IMR-90 (cell line): ENCODE measurements around the gene ABCA4. TPM values are rescaled to one million over a fixed set of nuclear protein-coding genes. Genes with fewer than 3 reads are reported as not detected.
A peak's percentile ranks its signal among the peaks of the same experiment; 100 is the strongest.

Source experiments
- ATAC-seq: fragments of 200-7000 bp; cut with Tn5 transposase; 2 replicates; pipeline ENCODE4 v1.9.1; 2020; ENCODE audit warnings: low read depth, mild to moderate bottlenecking, moderate library complexity
- BruUV-seq: library from RNA; stranded (reverse); fragments of 400-500 nt; replicated peaks from 2 replicates; lab custom pipeline; 2021; lab: Mats Ljungman, UMichigan
- CTCF ChIA-PET: fragments of 300-600 bp; formaldehyde crosslinking; extraction: SDS; loops from one replicate; lab custom pipeline; 2021; ENCODE audit warnings: antibody characterized with exemption; lab: Yijun Ruan, JAX
- POLR2A ChIA-PET: fragments of 300-600 bp; sonication (Branson Sonifier 250); formaldehyde crosslinking; loops from one replicate; lab custom pipeline; 2022; ENCODE audit warnings: antibody characterized with exemption; ENCODE audit not compliant: unreplicated experiment; lab: Charles Lee
- DNase-seq: peaks from one replicate; pipeline ENCODE4 v3.0.0; 2013
- H2AFZ ChIP-seq: replicated peaks from 2 replicates; pipeline ENCODE3; 2013; ENCODE audit warnings: low read length, mild to moderate bottlenecking; ENCODE audit not compliant: poor library complexity
- H2AK5ac ChIP-seq: 2 replicates; pipeline ENCODE4 v1.6.1; 2013; ENCODE audit warnings: low read depth, low read length, inconsistent platforms
- H2AK9ac ChIP-seq: replicated peaks from 2 replicates; pipeline ENCODE3; 2013; ENCODE audit warnings: mild to moderate bottlenecking, low read depth, low read length, moderate library complexity; ENCODE audit not compliant: poor library complexity
- H2BK120ac ChIP-seq: 2 replicates; pipeline ENCODE4 v1.6.1; 2013; ENCODE audit warnings: low read depth, low read length, inconsistent platforms
- H2BK15ac ChIP-seq: 3 replicates; pipeline ENCODE4 v1.6.1; 2013; ENCODE audit warnings: low read depth, low read length, inconsistent platforms
- H2BK20ac ChIP-seq: 2 replicates; pipeline ENCODE4 v1.6.1; 2013; ENCODE audit warnings: low read depth, mild to moderate bottlenecking, inconsistent platforms, low read length, moderate library complexity
- H2BK5ac ChIP-seq: 2 replicates; pipeline ENCODE4 v1.6.1; 2013; ENCODE audit warnings: mild to moderate bottlenecking, low read depth, low read length, inconsistent platforms; ENCODE audit not compliant: poor library complexity, severe bottlenecking
- H3K14ac ChIP-seq: replicated peaks from 2 replicates; pipeline ENCODE4 v1.6.1; 2013; ENCODE audit warnings: low read depth, low read length, inconsistent platforms
- H3K18ac ChIP-seq: 2 replicates; pipeline ENCODE4 v1.6.1; 2013; ENCODE audit warnings: low read depth, low read length, control low read depth
- H3K23ac ChIP-seq: 2 replicates; pipeline ENCODE4 v1.6.1; 2013; ENCODE audit warnings: low read depth, low read length, inconsistent platforms
- H3K27ac ChIP-seq: 2 replicates; pipeline ENCODE4 v1.5.1; 2013; ENCODE audit warnings: mild to moderate bottlenecking, control low read depth, low read length; ENCODE audit not compliant: insufficient read depth
- H3K27me3 ChIP-seq: 2 replicates; pipeline ENCODE4 v1.6.1; 2013; ENCODE audit warnings: low read length; ENCODE audit not compliant: control insufficient read depth, insufficient read depth
- H3K36me3 ChIP-seq: 2 replicates; pipeline ENCODE4 v1.6.1; 2013; ENCODE audit warnings: low read length, mixed read lengths; ENCODE audit not compliant: control insufficient read depth, insufficient read depth
- H3K4ac ChIP-seq: 2 replicates; pipeline ENCODE4 v1.6.1; 2013; ENCODE audit warnings: low read depth, low read length, inconsistent platforms
- H3K4me1 ChIP-seq: 2 replicates; pipeline ENCODE4 v1.6.1; 2013; ENCODE audit warnings: low read length, mixed read lengths; ENCODE audit not compliant: control insufficient read depth, insufficient read depth
- H3K4me2 ChIP-seq: 2 replicates; pipeline ENCODE4 v1.6.1; 2013; ENCODE audit warnings: low read depth, mild to moderate bottlenecking, control low read depth, low read length, moderate library complexity
- H3K4me3 ChIP-seq: 2 replicates; pipeline ENCODE4 v1.5.1; 2013; ENCODE audit warnings: low read depth, mild to moderate bottlenecking, control low read depth, low read length, moderate library complexity; ENCODE audit not compliant: insufficient read depth
- H3K56ac ChIP-seq: 2 replicates; pipeline ENCODE4 v1.6.1; 2013; ENCODE audit warnings: low read length, inconsistent platforms; ENCODE audit not compliant: insufficient read depth; ENCODE audit errors: extremely low read depth
- H3K79me1 ChIP-seq, 2 experiments: 2 replicates each; pipeline ENCODE4 v1.6.1; 2013; ENCODE audit warnings: low read length in 2 of 2, inconsistent platforms in 1 of 2, low read depth in 1 of 2
- H3K9ac ChIP-seq: 2 replicates; pipeline ENCODE4 v1.6.1; 2013; ENCODE audit warnings: low read depth, low read length, control low read depth
- H3K9me1 ChIP-seq: 2 replicates; pipeline ENCODE4 v1.6.1; 2013; ENCODE audit warnings: low read length, inconsistent platforms; ENCODE audit not compliant: insufficient read depth
- H3K9me3 ChIP-seq: 2 replicates; pipeline ENCODE4 v1.6.1; 2013; ENCODE audit warnings: low read length; ENCODE audit not compliant: control insufficient read depth, insufficient read depth
- H4K20me1 ChIP-seq: 2 replicates; pipeline ENCODE4 v1.6.1; 2013; ENCODE audit warnings: low read length, inconsistent platforms; ENCODE audit not compliant: insufficient read depth
- H4K5ac ChIP-seq: 2 replicates; pipeline ENCODE4 v1.6.1; 2013; ENCODE audit warnings: mild to moderate bottlenecking, low read depth, low read length, control low read depth
- H4K8ac ChIP-seq, 2 experiments: 2 replicates each; pipeline ENCODE4 v1.6.1; 2013; ENCODE audit warnings: low read depth in 2 of 2, low read length in 2 of 2, control low read depth in 1 of 2, inconsistent platforms in 1 of 2
- H4K91ac ChIP-seq: 2 replicates; pipeline ENCODE4 v1.6.1; 2013; ENCODE audit warnings: low read depth, low read length, inconsistent platforms; ENCODE audit not compliant: insufficient read depth
- BHLHE40 ChIP-seq: fragments of 150-350 bp; IDR thresholded peaks from 2 replicates; pipeline ENCODE4 v1.6.1; 2016; ENCODE audit warnings: mild to moderate bottlenecking, low read depth, low read length
- CEBPB ChIP-seq: IDR thresholded peaks from 2 replicates; pipeline ENCODE4 v1.6.1; 2012; ENCODE audit warnings: low read depth, low read length, improper control_type of control experiment
- CHD1 ChIP-seq: IDR thresholded peaks from 2 replicates; pipeline ENCODE4 v1.6.1; 2012; ENCODE audit warnings: low read depth, low read length, improper control_type of control experiment
- CTCF ChIP-seq: conservative IDR thresholded peaks from 2 replicates; pipeline ENCODE4 v1.5.1; 2012; ENCODE audit warnings: mild to moderate bottlenecking, low read depth, low read length, improper control_type of control experiment
- ELK1 ChIP-seq: fragments of 150-350 bp; IDR thresholded peaks from 2 replicates; pipeline ENCODE4 v1.6.1; 2016; ENCODE audit warnings: low read depth, mild to moderate bottlenecking, low read length, moderate library complexity, borderline replicate concordance
- FOS ChIP-seq: fragments of 150-350 bp; IDR thresholded peaks from 2 replicates; pipeline ENCODE4 v1.6.1; 2016; ENCODE audit warnings: low read depth, low read length
- MAFK ChIP-seq: IDR thresholded peaks from 2 replicates; pipeline ENCODE4 v1.6.1; 2012; ENCODE audit warnings: low read depth, low read length, improper control_type of control experiment
- MAZ ChIP-seq: IDR thresholded peaks from 2 replicates; pipeline ENCODE4 v1.6.1; 2012; ENCODE audit warnings: low read depth, mild to moderate bottlenecking, low read length, improper control_type of control experiment, moderate library complexity, borderline replicate concordance
- MXI1 ChIP-seq: IDR thresholded peaks from 2 replicates; pipeline ENCODE4 v1.6.1; 2012; ENCODE audit warnings: low read depth, mild to moderate bottlenecking, low read length, moderate library complexity, borderline replicate concordance
- NFE2L2 ChIP-seq: fragments of 150-350 bp; IDR thresholded peaks from 2 replicates; pipeline ENCODE4 v1.6.1; 2016; ENCODE audit warnings: low read depth, mild to moderate bottlenecking, low read length
- POLR2A ChIP-seq: IDR thresholded peaks from 2 replicates; pipeline ENCODE4 v1.6.1; 2012; ENCODE audit warnings: mild to moderate bottlenecking, low read depth, low read length
- RAD21 ChIP-seq: IDR thresholded peaks from 2 replicates; pipeline ENCODE4 v1.6.1; 2012; ENCODE audit warnings: low read length, improper control_type of control experiment
- RCOR1 ChIP-seq: IDR thresholded peaks from 2 replicates; pipeline ENCODE4 v1.6.1; 2012; ENCODE audit warnings: mild to moderate bottlenecking, low read length, improper control_type of control experiment; ENCODE audit not compliant: insufficient replicate concordance
- RFX5 ChIP-seq: IDR thresholded peaks from 2 replicates; pipeline ENCODE4 v1.8.0; 2012; ENCODE audit warnings: low read depth, mild to moderate bottlenecking, low read length, moderate library complexity
- SMC3 ChIP-seq: fragments of 150-350 bp; IDR thresholded peaks from 2 replicates; pipeline ENCODE4 v1.6.1; 2016; ENCODE audit warnings: low read depth, mild to moderate bottlenecking, antibody characterized with exemption, low read length, moderate library complexity
- USF2 ChIP-seq: fragments of 150-350 bp; IDR thresholded peaks from 2 replicates; pipeline ENCODE4 v1.6.1; 2017; ENCODE audit warnings: mild to moderate bottlenecking, antibody characterized with exemption, low read length, low read depth
- WGBS, 2 experiments: methylation state at CpG; one replicate each; pipeline versions ENCODE4 v1.1.5 to v1.1.7; 2013; ENCODE audit warnings: missing lambda C conversion rate in 2 of 2; ENCODE audit not compliant: insufficient read length in 1 of 2; ENCODE audit errors: extremely low coverage in 2 of 2; 5-methylcytosine and 5-hydroxymethylcytosine counted together
- dilution Hi-C: fragments of 300-500 bp; cut with HindIII; formaldehyde crosslinking; loops from one replicate; pipeline ENCODE4 v1.14.3; 2018; ENCODE audit warnings: low sequenced_read_pairs; ENCODE audit not compliant: unreplicated experiment
- in situ Hi-C: fragments of 300-500 bp; cut with MboI; formaldehyde crosslinking; loops from 3 replicates; pipeline ENCODE4 v1.14.3; 2019; ENCODE audit warnings: low sequenced_read_pairs, inconsistent platforms, mixed read lengths
- intact Hi-C: fragments of 100-400 bp; cut with micrococcal nuclease; formaldehyde crosslinking; loops from 2 replicates; pipeline ENCODE4 v1.10.0; 2022
- polyA plus RNA-seq, 3 experiments: library from polyadenylated mRNA; depleted of rRNA; stranded (reverse); fragments of >200 nt; gene quantifications; 2 replicates each; pipeline ENCODE4 v1.2.3, GENCODE V29; 2012; ENCODE audit warnings: low replicate concordance in 1 of 3
- total RNA-seq: library from RNA; depleted of rRNA; stranded (reverse); fragments of >200 nt; gene quantifications from 2 replicates; pipeline ENCODE4 v1.2.3, GENCODE V29; 2012

ABCA4 gene
- total and polyA plus RNA-seq, 2 of the 4 experiments (the other 2 are of a cell fraction) = under 0.01 to 0.36 TPM

- in situ Hi-C loops (no loop called here), intact Hi-C loops (no loop called here), dilution Hi-C loops (no loop called here)
- H2AFZ ChIP-seq = peak overlapping the region; percentile 41
- ChIA-PET POLR2A (no interaction called here), CTCF (no interaction called here)
- H2BK120ac ChIP-seq = no peak overlapping the region
- H2BK20ac ChIP-seq = no peak overlapping the region
- no peak for TF ChIP-seq USF2
- no peak for TF ChIP-seq CTCF
- TF ChIP-seq CEBPB = no peak
- TF ChIP-seq CHD1 = no peak
- TF ChIP-seq RFX5 = no peak
- no peak for TF ChIP-seq BHLHE40
- TF ChIP-seq MXI1 = no peak
- TF ChIP-seq RAD21 = no peak
- no peak for TF ChIP-seq POLR2A
- TF ChIP-seq MAFK = no peak
- no peak for TF ChIP-seq ELK1
- no peak for TF ChIP-seq MAZ
- no peak for TF ChIP-seq SMC3
- TF ChIP-seq RCOR1 = no peak
- TF ChIP-seq FOS = no peak
- TF ChIP-seq NFE2L2 = no peak
- H3K4me1 ChIP-seq = peaks cover 3% of the 10 kb centered on the region; the same call in 1 of the 2 replicates
- no peaks in the 10 kb centered on the region for H3K9me3 ChIP-seq
- no TSS peak for BruUV-seq
- H3K4me3 ChIP-seq = no peak overlapping the region
- no peak overlapping the region for H3K23ac ChIP-seq
- no peak overlapping the region for H3K14ac ChIP-seq
- H3K36me3 ChIP-seq = no peaks in the 10 kb centered on the region
- H2AK9ac ChIP-seq = no peak overlapping the region
- H3K4ac ChIP-seq = no peak overlapping the region
- no peak for ATAC-seq
- H4K91ac ChIP-seq = no peak overlapping the region
- H3K9ac ChIP-seq = no peak overlapping the region
- no peak overlapping the region for H2BK5ac ChIP-seq
- H3K4me2 ChIP-seq = no peak overlapping the region
- H3K56ac ChIP-seq = no peak overlapping the region
- no peak for DNase-seq
- H3K27me3 ChIP-seq = peaks cover 7% of the 10 kb centered on the region
- no peak overlapping the region for H4K8ac ChIP-seq
- H3K79me1 ChIP-seq = no peaks in the 10 kb centered on the region
- no peak overlapping the region for H4K5ac ChIP-seq
- H3K9me1 ChIP-seq = no peaks in the 10 kb centered on the region
- WGBS, 2 experiments = 100% methylated on average over 1 of the region's 12 CpGs; no CpG with 5 or more reads in 1 of the 2 experiments
- no peak overlapping the region for H3K18ac ChIP-seq
- no peak overlapping the region for H2BK15ac ChIP-seq
- H3K27ac ChIP-seq = no peak overlapping the region
- no peak overlapping the region for H2AK5ac ChIP-seq
- H4K20me1 ChIP-seq = no peaks in the 10 kb centered on the region
These were observed 120.3 kb downstream of the ABCA4 start for GRCh38 chr1:94000510-94001282.
